HG03432 (cell line): Measurements from ENCODE around the gene MINDY2.
"Not testable (repeated sequence)": the region's sequence is repeated elsewhere in the genome, so short reads cannot be mapped to it uniquely, and the experiment has no call there.

Source experiments
- ATAC-seq: cut with Tn5 transposase; IDR thresholded peaks from one replicate; pipeline ENCODE4 v1.9.1; 2021; ENCODE audit warnings: mild to moderate bottlenecking, moderate library complexity; ENCODE audit not compliant: unreplicated experiment

MINDY2 gene

GRCh38 chr15:58752716-58753115 is 18.4 kb upstream of the MINDY2 start:
- no peak for ATAC-seq

- ATAC-seq, result no peak
Measured at GRCh38 chr15:58755350-58755749, 15.8 kb upstream of the MINDY2 start.

GRCh38 chr15:58755956-58756355 is 15.1 kb upstream of the MINDY2 start:
- no peak for ATAC-seq

- ATAC-seq, result no peak
Measured at GRCh38 chr15:58758141-58758540, 13.0 kb upstream of the MINDY2 start.

GRCh38 chr15:58760385-58761009 is 10.6 kb upstream of the MINDY2 start:
- ATAC-seq, result no peak

- no peak for ATAC-seq
Measured at GRCh38 chr15:58761010-58761388, 10.1 kb upstream of the MINDY2 start.

- no peak for ATAC-seq
Measured at GRCh38 chr15:58762285-58762684, 8.8 kb upstream of the MINDY2 start.

GRCh38 chr15:58762731-58763130 is 8.4 kb upstream of the MINDY2 start:
- ATAC-seq, result no peak

GRCh38 chr15:58764468-58764867 is 6.6 kb upstream of the MINDY2 start:
- no peak for ATAC-seq

GRCh38 chr15:58766290-58766689 is 4.8 kb upstream of the MINDY2 start:
- ATAC-seq, result no peak

- not testable (repeated sequence) for ATAC-seq
Measured at GRCh38 chr15:58768601-58769004, 2.5 kb upstream of the MINDY2 start.

GRCh38 chr15:58770519-58770856 is 614 bp upstream of the MINDY2 start:
- peak; percentile 9 for ATAC-seq

GRCh38 chr15:58771621-58772250 is 634 bp downstream of the MINDY2 start:
- peak; percentile 9 for ATAC-seq

- no peak for ATAC-seq
Measured at GRCh38 chr15:58773024-58773423, 1.9 kb downstream of the MINDY2 start.

- ATAC-seq, result no peak
Measured at GRCh38 chr15:58775402-58775801, 4.3 kb downstream of the MINDY2 start.

- ATAC-seq, result peak; percentile 76
Measured at GRCh38 chr15:58777107-58777506, 6.0 kb downstream of the MINDY2 start.

- ATAC-seq, result no peak
Measured at GRCh38 chr15:58779554-58779953, 8.5 kb downstream of the MINDY2 start.

GRCh38 chr15:58785355-58785754 is 14.3 kb downstream of the MINDY2 start:
- no peak for ATAC-seq

- no peak for ATAC-seq
Measured at GRCh38 chr15:58788056-58788710, 17.1 kb downstream of the MINDY2 start.

- ATAC-seq, result no peak
Measured at GRCh38 chr15:58793862-58794261, 22.8 kb downstream of the MINDY2 start.

- ATAC-seq, result no peak
Measured at GRCh38 chr15:58795825-58796224, 24.7 kb downstream of the MINDY2 start.

- ATAC-seq, result no peak
Measured at GRCh38 chr15:58797505-58797904, 26.4 kb downstream of the MINDY2 start.
